ENCODE data around the gene TMEM123.
A peak's percentile ranks its signal among the peaks of the same experiment; 100 is the strongest.

Gene TMEM123

DNA sequence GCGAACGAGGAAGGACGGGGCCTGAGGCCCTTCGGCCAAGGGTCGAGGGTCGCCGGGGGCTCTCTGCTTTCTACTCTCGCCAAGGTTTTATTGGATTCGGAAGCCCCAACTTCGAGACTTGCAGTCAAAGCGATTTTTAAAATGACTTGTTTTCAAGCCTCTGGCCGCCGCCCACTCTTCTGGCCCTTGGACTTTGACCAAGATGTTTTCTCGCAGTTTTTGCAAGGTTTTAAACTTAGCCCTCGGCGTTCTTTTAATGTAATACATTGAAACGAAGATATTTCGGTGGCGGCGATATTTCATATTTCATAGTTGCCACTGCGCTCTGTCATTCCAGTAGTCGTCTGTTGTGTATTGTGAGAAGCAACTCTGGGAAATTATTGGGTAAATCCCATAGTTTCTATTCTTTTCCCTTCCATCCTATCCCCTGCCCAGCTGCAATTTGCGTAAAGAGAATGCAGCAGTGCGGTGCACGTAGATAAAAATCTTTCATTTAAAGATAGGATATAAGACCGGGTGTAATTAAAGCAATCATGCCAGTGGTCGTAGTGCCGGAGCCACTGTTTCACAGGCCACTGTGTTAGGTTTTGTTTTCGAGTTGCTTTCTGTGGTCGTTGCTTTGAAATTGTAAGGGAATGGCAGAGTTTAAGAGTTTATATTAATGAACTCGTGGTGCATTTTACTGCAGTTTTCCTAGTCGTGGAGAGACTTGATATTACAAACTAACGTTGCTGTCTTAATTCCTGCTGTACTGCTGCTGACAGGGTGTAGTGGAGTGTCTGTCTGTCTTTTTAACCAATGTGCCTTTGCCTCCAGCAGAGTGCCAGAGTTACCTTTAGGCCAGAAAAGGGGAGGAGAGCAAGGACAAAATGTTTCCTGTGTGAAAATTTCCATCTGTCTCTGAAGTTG lies 104.8 kb downstream of the TMEM123 start:
- H3K4me2 ChIP-seq (ENCODE audit: low read depth, low read length, poor library complexity, severe bottlenecking) = peak overlapping the region; percentile 75
- TF ChIP-seq, protein P1, sequence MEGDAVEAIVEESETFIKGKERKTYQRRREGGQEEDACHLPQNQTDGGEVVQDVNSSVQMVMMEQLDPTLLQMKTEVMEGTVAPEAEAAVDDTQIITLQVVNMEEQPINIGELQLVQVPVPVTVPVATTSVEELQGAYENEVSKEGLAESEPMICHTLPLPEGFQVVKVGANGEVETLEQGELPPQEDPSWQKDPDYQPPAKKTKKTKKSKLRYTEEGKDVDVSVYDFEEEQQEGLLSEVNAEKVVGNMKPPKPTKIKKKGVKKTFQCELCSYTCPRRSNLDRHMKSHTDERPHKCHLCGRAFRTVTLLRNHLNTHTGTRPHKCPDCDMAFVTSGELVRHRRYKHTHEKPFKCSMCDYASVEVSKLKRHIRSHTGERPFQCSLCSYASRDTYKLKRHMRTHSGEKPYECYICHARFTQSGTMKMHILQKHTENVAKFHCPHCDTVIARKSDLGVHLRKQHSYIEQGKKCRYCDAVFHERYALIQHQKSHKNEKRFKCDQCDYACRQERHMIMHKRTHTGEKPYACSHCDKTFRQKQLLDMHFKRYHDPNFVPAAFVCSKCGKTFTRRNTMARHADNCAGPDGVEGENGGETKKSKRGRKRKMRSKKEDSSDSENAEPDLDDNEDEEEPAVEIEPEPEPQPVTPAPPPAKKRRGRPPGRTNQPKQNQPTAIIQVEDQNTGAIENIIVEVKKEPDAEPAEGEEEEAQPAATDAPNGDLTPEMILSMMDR (conservative IDR thresholded peaks at IDR 0.05; ENCODE audit: low read length) = no peak
- no peak for TF ChIP-seq EZH2phosphoT487 (IDR thresholded peaks at IDR 0.05; ENCODE audit: borderline replicate concordance)
- peak overlapping the region; percentile 79 for H2AFZ ChIP-seq (ENCODE audit: low read length)

DNA sequence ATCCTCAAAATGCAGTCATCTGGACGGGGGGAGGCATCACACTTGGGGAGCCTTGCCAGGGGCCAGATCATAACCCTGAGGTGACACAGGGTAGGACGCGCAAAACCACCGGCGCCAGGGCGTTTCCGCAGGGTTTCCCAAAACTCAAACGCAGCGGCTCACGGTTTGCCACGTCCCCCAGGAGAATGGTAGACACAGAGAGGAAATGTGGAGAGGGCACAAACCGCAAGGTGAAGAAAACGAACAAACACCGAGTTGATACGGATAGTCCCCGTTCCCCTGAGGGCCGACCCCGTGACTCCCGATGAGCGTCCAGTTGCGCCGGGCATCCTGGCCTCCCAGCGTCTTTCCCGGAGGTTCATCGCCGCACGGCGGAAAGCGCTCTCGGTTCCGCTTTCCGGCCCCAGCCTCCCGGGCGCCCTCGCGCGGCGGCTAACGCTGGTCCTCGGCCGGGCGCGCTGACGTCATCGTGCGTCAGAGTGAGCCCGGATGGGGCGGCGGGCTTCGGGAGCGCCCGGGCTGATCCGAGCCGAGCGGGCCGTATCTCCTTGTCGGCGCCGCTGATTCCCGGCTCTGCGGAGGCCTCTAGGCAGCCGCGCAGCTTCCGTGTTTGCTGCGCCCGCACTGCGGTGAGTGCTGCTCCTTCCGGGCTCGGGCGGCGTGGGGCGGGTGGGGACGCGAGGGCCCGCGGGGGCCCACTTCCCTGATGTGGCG lies 105.7 kb downstream of the TMEM123 start, which contains the start of gene BIRC2:
Gene BIRC2, plus strand, starts transcription at position 467 of the 714 bp plus-strand sequence. CDS start 2,641 bp downstream, outside the sequence.
- H2AFZ ChIP-seq (ENCODE audit: low read length) = peak within 1 kb of the TSS; percentile 84
- H3K4me2 ChIP-seq (ENCODE audit: low read depth, low read length, poor library complexity, severe bottlenecking) = peak within 1 kb of the TSS; percentile 91
- H3K4me1 ChIP-seq (ENCODE audit: insufficient read depth, low read length, poor library complexity, severe bottlenecking) = peaks cover 36% of the 10 kb centered on the region
- peaks cover 66% of the 10 kb centered on the region for H3K79me2 ChIP-seq (ENCODE audit: insufficient read depth, low read length)
- H3K9ac ChIP-seq (ENCODE audit: low read depth, low read length, poor library complexity, severe bottlenecking) = peak within 1 kb of the TSS; percentile 95
- no peaks in the 10 kb centered on the region for H3K27me3 ChIP-seq (ENCODE audit: insufficient read depth, low read length, poor library complexity, severe bottlenecking)
- peak within 1 kb of the TSS; percentile 96 for H3K4me3 ChIP-seq (ENCODE audit: low read length, poor library complexity, severe bottlenecking)
- no peaks in the 10 kb centered on the region for H3K36me3 ChIP-seq (ENCODE audit: insufficient read depth, low read length)
- peaks cover 16% of the 10 kb centered on the region for H4K20me1 ChIP-seq (ENCODE audit: insufficient read depth, low read length, poor library complexity, severe bottlenecking)
- H3F3A ChIP-seq (ENCODE audit: low read depth) = peaks cover 2% of the 10 kb centered on the region; the same call in 1 of the 2 replicates
- H3K9me3 ChIP-seq (ENCODE audit: insufficient read depth, low read depth, low read length) = no peaks in the 10 kb centered on the region
- no peaks in the 10 kb centered on the region for H3K9me2 ChIP-seq (replicated peaks; ENCODE audit: low read depth, low read length)
- TF ChIP-seq EZH2phosphoT487 (IDR thresholded peaks at IDR 0.05; ENCODE audit: borderline replicate concordance) = no peak
- TF ChIP-seq, protein P1 (conservative IDR thresholded peaks at IDR 0.05; ENCODE audit: low read length) = peak; percentile 58

More for the DNA sequence above, 104.8 kb downstream of the TMEM123 start:
- Histone ChIP-seq H3K27me3 (ENCODE audit: insufficient read depth, low read length, poor library complexity, severe bottlenecking) (no peaks in the 10 kb centered on the region), H3K4me1 (ENCODE audit: insufficient read depth, low read length, poor library complexity, severe bottlenecking) (peaks cover 36% of the 10 kb centered on the region), H3K9ac (ENCODE audit: low read depth, low read length, poor library complexity, severe bottlenecking) (peak overlapping the region; percentile 95), H3F3A (ENCODE audit: low read depth) (no peaks in the 10 kb centered on the region), H3K9me2 (replicated peaks; ENCODE audit: low read depth, low read length) (no peaks in the 10 kb centered on the region), H3K79me2 (ENCODE audit: insufficient read depth, low read length) (peaks cover 67% of the 10 kb centered on the region), H4K20me1 (ENCODE audit: insufficient read depth, low read length, poor library complexity, severe bottlenecking) (peaks cover 16% of the 10 kb centered on the region), H3K9me3 (ENCODE audit: insufficient read depth, low read depth, low read length) (no peaks in the 10 kb centered on the region), H3K36me3 (ENCODE audit: insufficient read depth, low read length) (no peaks in the 10 kb centered on the region), H3K4me3 (ENCODE audit: low read length, poor library complexity, severe bottlenecking) (peak overlapping the region; percentile 96)

DNA sequence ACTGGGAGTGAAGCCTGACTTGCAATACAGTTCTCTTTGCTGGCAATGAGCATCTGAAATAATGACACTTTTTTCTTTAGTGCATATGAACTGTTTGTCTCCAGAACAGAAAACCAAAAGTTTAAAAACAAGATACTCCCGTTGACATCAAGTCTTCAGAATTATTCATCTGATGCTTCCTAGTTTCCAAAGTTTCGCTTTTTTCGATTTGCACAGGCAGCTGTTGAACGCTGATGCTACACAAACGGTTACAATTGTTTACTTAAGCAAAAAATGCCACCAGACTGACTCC lies 106.2 kb downstream of the TMEM123 start:
- no peak for TF ChIP-seq EZH2phosphoT487 (IDR thresholded peaks at IDR 0.05; ENCODE audit: borderline replicate concordance)
- TF ChIP-seq, protein P1 (conservative IDR thresholded peaks at IDR 0.05; ENCODE audit: low read length) = no peak

More for the DNA sequence above, 106.2 kb downstream of the TMEM123 start:
- peak overlapping the region; percentile 95 for H3K9ac ChIP-seq (ENCODE audit: low read depth, low read length, poor library complexity, severe bottlenecking)
- H3K9me3 ChIP-seq (ENCODE audit: insufficient read depth, low read depth, low read length) = no peaks in the 10 kb centered on the region
- H4K20me1 ChIP-seq (ENCODE audit: insufficient read depth, low read length, poor library complexity, severe bottlenecking) = peaks cover 16% of the 10 kb centered on the region
- peak overlapping the region; percentile 84 for H2AFZ ChIP-seq (ENCODE audit: low read length)
- no peaks in the 10 kb centered on the region for H3K9me2 ChIP-seq (replicated peaks; ENCODE audit: low read depth, low read length)
- peak overlapping the region; percentile 91 for H3K4me2 ChIP-seq (ENCODE audit: low read depth, low read length, poor library complexity, severe bottlenecking)
- H3K4me3 ChIP-seq (ENCODE audit: low read length, poor library complexity, severe bottlenecking) = peak overlapping the region; percentile 96
- peaks cover 61% of the 10 kb centered on the region for H3K79me2 ChIP-seq (ENCODE audit: insufficient read depth, low read length)
- peaks cover 41% of the 10 kb centered on the region for H3K4me1 ChIP-seq (ENCODE audit: insufficient read depth, low read length, poor library complexity, severe bottlenecking)
- H3K36me3 ChIP-seq (ENCODE audit: insufficient read depth, low read length) = no peaks in the 10 kb centered on the region
- H3K27me3 ChIP-seq (ENCODE audit: insufficient read depth, low read length, poor library complexity, severe bottlenecking) = no peaks in the 10 kb centered on the region
- H3F3A ChIP-seq (ENCODE audit: low read depth) = peaks cover 4% of the 10 kb centered on the region; the same call in 1 of the 2 replicates

All from Loucy (cell line).